Measurements from ENCODE around the gene ATG16L2.
"Not testable (repeated sequence)": the region's sequence is repeated elsewhere in the genome, so short reads cannot be mapped to it uniquely, and the experiment has no call there.

Gene ATG16L2

GRCh38 chr11:72802822-72803221 is 11.4 kb upstream of the ATG16L2 start:
- DNase-seq (ENCODE audit: low read depth in 2 of 2) = no peak

GRCh38 chr11:72805216-72805615 is 9.0 kb upstream of the ATG16L2 start:
- no peak for DNase-seq (ENCODE audit: low read depth in 2 of 2)

GRCh38 chr11:72806378-72806777 is 7.8 kb upstream of the ATG16L2 start:
- DNase-seq (ENCODE audit: low read depth in 2 of 2) = not testable (repeated sequence)

- DNase-seq (ENCODE audit: low read depth in 2 of 2) = no peak
Measured at GRCh38 chr11:72807021-72807693, 7.1 kb upstream of the ATG16L2 start.

GRCh38 chr11:72807792-72808191 is 6.4 kb upstream of the ATG16L2 start:
- DNase-seq (ENCODE audit: low read depth in 2 of 2) = no peak

GRCh38 chr11:72808331-72808798 is 5.8 kb upstream of the ATG16L2 start:
- DNase-seq (ENCODE audit: low read depth in 2 of 2) = no peak

GRCh38 chr11:72811686-72812085 is 2.5 kb upstream of the ATG16L2 start:
- not testable (repeated sequence) for DNase-seq (ENCODE audit: low read depth in 2 of 2)

GRCh38 chr11:72812604-72812966 is 1.6 kb upstream of the ATG16L2 start:
- no peak for DNase-seq (ENCODE audit: low read depth in 2 of 2)

- DNase-seq (ENCODE audit: low read depth in 2 of 2) = peak; percentile 75 to 82
Measured at GRCh38 chr11:72812967-72813739, 1.1 kb upstream of the ATG16L2 start.

- DNase-seq (ENCODE audit: low read depth in 2 of 2) = peak; percentile 74 to 75
Measured at GRCh38 chr11:72813740-72814285, 398 bp upstream of the ATG16L2 start.

GRCh38 chr11:72815110-72815618 is 953 bp downstream of the ATG16L2 start:
- DNase-seq (ENCODE audit: low read depth in 2 of 2) = no peak

GRCh38 chr11:72816404-72816990 is 2.3 kb downstream of the ATG16L2 start:
- DNase-seq (ENCODE audit: low read depth in 2 of 2) = no peak

- DNase-seq (ENCODE audit: low read depth in 2 of 2) = no peak
Measured at GRCh38 chr11:72817966-72818365, 3.8 kb downstream of the ATG16L2 start.

GRCh38 chr11:72818971-72819370 is 4.8 kb downstream of the ATG16L2 start:
- no peak for DNase-seq (ENCODE audit: low read depth in 2 of 2)

GRCh38 chr11:72820439-72821139 is 6.4 kb downstream of the ATG16L2 start:
- DNase-seq (ENCODE audit: low read depth in 2 of 2) = no peak

- DNase-seq (ENCODE audit: low read depth in 2 of 2) = no peak
Measured at GRCh38 chr11:72821221-72821919, 7.2 kb downstream of the ATG16L2 start.

GRCh38 chr11:72821920-72822799 is 7.9 kb downstream of the ATG16L2 start:
- DNase-seq (ENCODE audit: low read depth in 2 of 2) = peak; percentile 65 to 82

- no peak for DNase-seq (ENCODE audit: low read depth in 2 of 2)
Measured at GRCh38 chr11:72823105-72823804, 9.0 kb downstream of the ATG16L2 start.

- no peak for DNase-seq (ENCODE audit: low read depth in 2 of 2)
Measured at GRCh38 chr11:72824020-72824419, 9.8 kb downstream of the ATG16L2 start.

Measured in stimulated activated CD8-positive, alpha-beta memory T cell treated with anti-CD3 and anti-CD28 coated beads, Interleukin-15, amount 100 ng/mL, for 48 hours (primary cell).